Activated CD4-positive, alpha-beta T cell treated with anti-CD3 and anti-CD28 coated beads, Interleukin-2, amount 50 U/mL, for 16 hours (primary cell): ENCODE measurements around the gene HNRNPC.
"Not testable (repeated sequence)": the region's sequence is repeated elsewhere in the genome, so short reads cannot be mapped to it uniquely, and the experiment has no call there.

Source experiments
- DNase-seq: peaks from one replicate; pipeline ENCODE4 v3.0.0-alpha.2; 2020

HNRNPC gene

GRCh38 chr14:21268617-21269251, 508 bp downstream of the HNRNPC start:
- peak; percentile 65 for DNase-seq

GRCh38 chr14:21267886-21268616, 1.2 kb downstream of the HNRNPC start:
- DNase-seq, result no peak

GRCh38 chr14:21267431-21267845, 1.8 kb downstream of the HNRNPC start:
- no peak for DNase-seq

GRCh38 chr14:21264025-21264801, 5.0 kb downstream of the HNRNPC start:
- peak; percentile 87 for DNase-seq

- peak; percentile 50 for DNase-seq
Measured at GRCh38 chr14:21263284-21264024, 5.8 kb downstream of the HNRNPC start.

- no peak for DNase-seq
Measured at GRCh38 chr14:21262410-21262809, 6.8 kb downstream of the HNRNPC start.

GRCh38 chr14:21261824-21262223, 7.4 kb downstream of the HNRNPC start:
- DNase-seq, result no peak

- DNase-seq, result no peak
Measured at GRCh38 chr14:21258889-21259787, 10.1 kb downstream of the HNRNPC start.

GRCh38 chr14:21258005-21258888, 11.0 kb downstream of the HNRNPC start:
- no peak for DNase-seq

- no peak for DNase-seq
Measured at GRCh38 chr14:21257394-21257909, 11.8 kb downstream of the HNRNPC start.

- no peak for DNase-seq
Measured at GRCh38 chr14:21256539-21257393, 12.5 kb downstream of the HNRNPC start.

- not testable (repeated sequence) for DNase-seq
Measured at GRCh38 chr14:21256102-21256447, 13.2 kb downstream of the HNRNPC start.

- DNase-seq, result no peak
Measured at GRCh38 chr14:21255385-21256101, 13.7 kb downstream of the HNRNPC start.

- DNase-seq, result no peak
Measured at GRCh38 chr14:21252149-21252548, 17.1 kb downstream of the HNRNPC start.

GRCh38 chr14:21251215-21251614, 18.0 kb downstream of the HNRNPC start:
- no peak for DNase-seq

GRCh38 chr14:21248739-21249411, 20.4 kb downstream of the HNRNPC start:
- no peak for DNase-seq

- DNase-seq, result no peak
Measured at GRCh38 chr14:21248338-21248737, 20.9 kb downstream of the HNRNPC start.

- DNase-seq, result no peak
Measured at GRCh38 chr14:21245813-21246212, 23.4 kb downstream of the HNRNPC start.
